Gastroesophageal sphincter (tissue), 4 donors: ENCODE results near the gene POFUT2. TPM values are rescaled to one million over a fixed set of nuclear protein-coding genes. Genes with fewer than 3 reads are reported as not detected.
"Not testable (repeated sequence)": the region's sequence is repeated elsewhere in the genome, so short reads cannot be mapped to it uniquely, and the experiment has no call there.

ENCODE experiments used
- ATAC-seq: fragments of 150-250 bp; one replicate; pipeline ENCODE4 v1.9.1; 2016; ENCODE audit warnings: mild to moderate bottlenecking, moderate library complexity
- H3K27ac ChIP-seq, 4 donors: fragments of 200-600 bp; sonication (generic) in 3 of 4; 1 replicate in 3 of 4; 2 replicates in 1 of 4; pipeline ENCODE4 v1.5.1; 2016 to 2019
- H3K27me3 ChIP-seq: fragments of 200-600 bp; sonication (generic); one replicate; pipeline ENCODE4 v1.5.1; 2019
- H3K36me3 ChIP-seq, 2 donors: fragments of 200-600 bp; sonication (generic); one replicate each; pipeline ENCODE4 v1.5.1; 2019; ENCODE audit warnings: control low read depth in 1 of 2
- H3K4me1 ChIP-seq, 3 donors: fragments of 200-600 bp; sonication (generic); 1 replicate in 2 of 3; 2 replicates in 1 of 3; pipeline ENCODE4 v1.5.1; 2016 to 2019; ENCODE audit warnings: control low read depth in 2 of 3
- H3K4me3 ChIP-seq, 2 donors: fragments of 200-600 bp; sonication (generic); one replicate each; pipeline ENCODE4 v1.5.1; 2019; ENCODE audit warnings: mild to moderate bottlenecking in 1 of 2, moderate library complexity in 1 of 2
- H3K9me3 ChIP-seq, 3 donors: fragments of 200-600 bp; sonication (generic); one replicate each; pipeline ENCODE4 v1.5.1; 2017 to 2019; ENCODE audit warnings: control low read depth in 2 of 3
- EP300 ChIP-seq: sonication (generic); formaldehyde crosslinking; IDR thresholded peaks from one replicate; pipeline ENCODE4 v1.6.1; 2017; ENCODE audit warnings: antibody characterized with exemption, mild to moderate bottlenecking
- POLR2A ChIP-seq, 2 donors: fragments of 450-650 bp; IDR thresholded peaks; one replicate each; pipeline ENCODE4 v1.6.1; 2017; ENCODE audit warnings: antibody characterized with exemption in 2 of 2, mild to moderate bottlenecking in 2 of 2, moderate library complexity in 1 of 2
- POLR2AphosphoS5 ChIP-seq: sonication (generic); formaldehyde crosslinking; IDR thresholded peaks from one replicate; pipeline ENCODE4 v1.6.1; 2017; ENCODE audit warnings: antibody characterized with exemption
- WGBS, 2 donors: methylation state at CpG; one replicate each; pipeline ENCODE4 v1.1.5; 2018; ENCODE audit warnings: low coverage in 1 of 2; 5-methylcytosine and 5-hydroxymethylcytosine counted together
- total RNA-seq, 4 donors: library from RNA; depleted of rRNA; stranded (reverse); fragments of >200 nt; gene quantifications; one replicate each; pipeline ENCODE4 v1.1.0, GENCODE V29; 2016
- TF ChIP-seq, protein P1 (sequence below), 4 experiments: fragments of 200-600 bp in 2 of 4; fragments of 450-650 bp in 2 of 4; sonication (generic) in 1 of 4; IDR thresholded peaks; one replicate each; pipeline ENCODE4 v1.5.1; 2017 to 2019; ENCODE audit warnings: antibody characterized with exemption in 4 of 4, mild to moderate bottlenecking in 2 of 4, moderate library complexity in 2 of 4

POFUT2 gene
- total RNA-seq, 4 donors from 2014 or later = 17.6 to 31.1 (median 24.2) TPM

DNA sequence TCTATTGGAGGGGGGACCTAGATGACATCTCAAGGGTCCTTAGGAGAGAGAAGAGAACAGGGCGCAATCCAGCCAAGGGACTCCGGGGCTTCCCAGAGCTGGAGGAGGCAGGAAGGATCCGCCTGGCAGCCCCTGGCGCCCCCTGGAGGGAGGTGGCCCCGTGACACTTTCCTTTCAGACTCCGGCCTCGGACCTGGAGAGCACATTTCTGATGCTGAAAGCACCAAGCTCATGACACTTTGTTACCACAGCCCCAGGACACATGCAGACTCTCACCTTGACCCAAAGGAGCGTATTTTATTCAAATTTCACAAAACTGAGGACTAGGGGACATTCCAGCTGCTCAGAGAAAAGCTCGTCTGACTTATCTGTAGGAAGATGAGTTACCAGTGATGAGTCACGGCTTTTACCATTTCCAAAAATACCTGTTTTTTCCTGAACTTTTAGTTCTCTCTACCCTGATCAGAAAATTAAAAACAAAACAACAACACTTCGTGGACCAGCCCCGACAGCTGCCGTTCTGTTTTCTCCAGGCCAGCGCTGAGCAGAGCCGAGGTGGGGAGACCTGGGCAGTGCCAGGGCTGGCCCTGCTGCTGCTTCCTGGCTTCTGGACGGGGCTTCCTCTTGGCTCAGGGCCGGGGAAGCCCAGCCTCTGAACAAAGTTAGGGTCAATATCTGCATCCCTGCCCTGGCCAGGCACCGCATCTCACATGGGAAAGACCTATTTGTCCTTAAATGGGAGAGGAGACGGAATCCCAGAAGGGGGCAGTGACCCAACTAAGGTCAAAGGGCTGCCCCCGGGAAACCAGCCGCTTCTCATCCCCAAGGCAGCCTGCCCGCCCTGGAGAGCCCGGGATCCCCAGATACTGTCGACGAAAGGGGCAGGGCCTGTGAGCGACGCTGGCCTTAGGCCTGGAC is 21.6 kb upstream of the POFUT2 start:
- TF ChIP-seq POLR2A (IDR thresholded peaks at IDR 0.05) = no peak
- no peak for TF ChIP-seq EP300
- TF ChIP-seq, protein P1, sequence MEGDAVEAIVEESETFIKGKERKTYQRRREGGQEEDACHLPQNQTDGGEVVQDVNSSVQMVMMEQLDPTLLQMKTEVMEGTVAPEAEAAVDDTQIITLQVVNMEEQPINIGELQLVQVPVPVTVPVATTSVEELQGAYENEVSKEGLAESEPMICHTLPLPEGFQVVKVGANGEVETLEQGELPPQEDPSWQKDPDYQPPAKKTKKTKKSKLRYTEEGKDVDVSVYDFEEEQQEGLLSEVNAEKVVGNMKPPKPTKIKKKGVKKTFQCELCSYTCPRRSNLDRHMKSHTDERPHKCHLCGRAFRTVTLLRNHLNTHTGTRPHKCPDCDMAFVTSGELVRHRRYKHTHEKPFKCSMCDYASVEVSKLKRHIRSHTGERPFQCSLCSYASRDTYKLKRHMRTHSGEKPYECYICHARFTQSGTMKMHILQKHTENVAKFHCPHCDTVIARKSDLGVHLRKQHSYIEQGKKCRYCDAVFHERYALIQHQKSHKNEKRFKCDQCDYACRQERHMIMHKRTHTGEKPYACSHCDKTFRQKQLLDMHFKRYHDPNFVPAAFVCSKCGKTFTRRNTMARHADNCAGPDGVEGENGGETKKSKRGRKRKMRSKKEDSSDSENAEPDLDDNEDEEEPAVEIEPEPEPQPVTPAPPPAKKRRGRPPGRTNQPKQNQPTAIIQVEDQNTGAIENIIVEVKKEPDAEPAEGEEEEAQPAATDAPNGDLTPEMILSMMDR (IDR thresholded peaks at IDR 0.05) = peak in 3 of 4 experiments; percentile 48 to 69 (median 59)
- TF ChIP-seq POLR2AphosphoS5 = no peak
- Histone ChIP-seq H3K4me1 (peaks cover 0 to 46% (median 23%) of the 10 kb centered on the region in 3 donors), H3K9me3 (no peaks in the 10 kb centered on the region), H3K36me3 (no peaks in the 10 kb centered on the region), H3K27me3 (no peaks in the 10 kb centered on the region), H3K4me3 (no peak overlapping the region), H3K27ac (peak overlapping the region in 3 of 4 donors; percentile 69 to 81 (median 78))
- ATAC-seq = peak; percentile 30
- WGBS, 2 donors = 56% methylated on average over 10 of the region's 27 CpGs; no CpG with 5 or more reads in 1 of the 2 donors

- Histone ChIP-seq H3K4me1 (peaks cover 0 to 46% (median 23%) of the 10 kb centered on the region in 3 donors), H3K27me3 (no peaks in the 10 kb centered on the region), H3K4me3 (no peak overlapping the region), H3K9me3 (no peaks in the 10 kb centered on the region), H3K27ac (peak overlapping the region; percentile 6 to 81 (median 74)), H3K36me3 (no peaks in the 10 kb centered on the region)
- no peak for TF ChIP-seq POLR2AphosphoS5
- TF ChIP-seq, protein P1 (IDR thresholded peaks at IDR 0.05) = no peak
- TF ChIP-seq EP300 = no peak
- no peak for TF ChIP-seq POLR2A (IDR thresholded peaks at IDR 0.05)
- WGBS, 2 donors = 55 to 56% methylated on average over 5 to 6 of the region's 27 CpGs
- peak; percentile 27 for ATAC-seq
Measured at GRCh38 chr21:45308194-45309068, 20.7 kb upstream of the POFUT2 start.

GRCh38 chr21:45307597-45308158 is 20.0 kb upstream of the POFUT2 start:
- H3K36me3 ChIP-seq, ATAC-seq, H3K4me3 ChIP-seq, H3K27me3 ChIP-seq, H3K9me3 ChIP-seq: not testable (repeated sequence)
- Histone ChIP-seq H3K27ac (peak overlapping the region in 3 of 4 donors; percentile 79 to 92 (median 81)), H3K4me1 (peaks cover 0 to 50% (median 23%) of the 10 kb centered on the region in 3 donors)
- 68 to 72% methylated on average over 10 to 15 of the region's 17 CpGs for WGBS, 2 donors

DNA sequence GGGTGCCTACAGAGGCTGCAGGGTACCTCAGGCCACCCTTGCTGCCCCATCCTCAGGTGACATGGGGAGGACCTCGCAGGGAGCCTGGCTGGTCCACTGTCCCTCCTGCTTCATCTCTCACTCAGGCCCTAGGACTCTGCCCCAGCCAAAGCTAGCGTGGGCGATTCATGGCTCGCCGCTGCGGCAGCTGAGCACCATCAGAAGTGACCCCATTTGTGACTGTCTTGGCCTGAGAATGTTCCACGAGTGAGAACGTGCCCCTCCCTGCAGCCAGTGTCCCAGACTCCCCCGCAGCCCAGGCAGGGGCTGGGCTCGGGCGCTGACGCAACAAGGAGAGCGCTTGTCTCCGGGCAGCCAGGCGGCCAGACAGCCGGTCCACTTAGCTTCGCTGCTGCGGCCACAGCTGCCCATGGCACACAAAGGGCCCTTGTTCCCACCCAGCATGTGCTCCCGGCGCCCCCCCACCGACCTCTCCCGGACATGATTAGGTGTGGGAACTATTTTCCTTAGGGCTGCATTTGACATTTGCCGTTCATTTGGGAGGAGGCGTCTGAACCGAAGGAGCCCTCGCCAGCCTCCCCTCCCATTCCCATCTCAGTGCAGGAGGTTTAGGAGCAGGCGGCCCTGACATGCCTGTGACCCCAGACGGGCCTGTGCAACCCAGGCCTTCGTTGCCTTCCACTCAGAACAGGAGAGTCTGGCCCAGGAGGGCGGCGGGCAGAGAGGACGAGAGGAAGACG is 19.3 kb upstream of the POFUT2 start:
- H3K27ac ChIP-seq = peak overlapping the region; percentile 16 to 92 (median 76)
- peaks cover 0 to 57% (median 28%) of the 10 kb centered on the region in 3 donors for H3K4me1 ChIP-seq
- H3K4me3 ChIP-seq = peak overlapping the region in 1 of 2 donors; percentile 22
- TF ChIP-seq POLR2AphosphoS5 (peak; percentile 84), POLR2A (IDR thresholded peaks at IDR 0.05) (peak; percentile 3 to 11), EP300 (peak; percentile 41)
- TF ChIP-seq, protein P1 (IDR thresholded peaks at IDR 0.05) = no peak
- no peaks in the 10 kb centered on the region for H3K36me3 ChIP-seq
- H3K27me3 ChIP-seq = no peaks in the 10 kb centered on the region
- 19% methylated on average over 5 of the region's 33 CpGs; no CpG with 5 or more reads in 1 of the 2 donors for WGBS, 2 donors
- H3K9me3 ChIP-seq = no peaks in the 10 kb centered on the region
- peak; percentile 84 for ATAC-seq
